ENCODE data around the gene SHCBP1L.

SHCBP1L gene

DNA sequence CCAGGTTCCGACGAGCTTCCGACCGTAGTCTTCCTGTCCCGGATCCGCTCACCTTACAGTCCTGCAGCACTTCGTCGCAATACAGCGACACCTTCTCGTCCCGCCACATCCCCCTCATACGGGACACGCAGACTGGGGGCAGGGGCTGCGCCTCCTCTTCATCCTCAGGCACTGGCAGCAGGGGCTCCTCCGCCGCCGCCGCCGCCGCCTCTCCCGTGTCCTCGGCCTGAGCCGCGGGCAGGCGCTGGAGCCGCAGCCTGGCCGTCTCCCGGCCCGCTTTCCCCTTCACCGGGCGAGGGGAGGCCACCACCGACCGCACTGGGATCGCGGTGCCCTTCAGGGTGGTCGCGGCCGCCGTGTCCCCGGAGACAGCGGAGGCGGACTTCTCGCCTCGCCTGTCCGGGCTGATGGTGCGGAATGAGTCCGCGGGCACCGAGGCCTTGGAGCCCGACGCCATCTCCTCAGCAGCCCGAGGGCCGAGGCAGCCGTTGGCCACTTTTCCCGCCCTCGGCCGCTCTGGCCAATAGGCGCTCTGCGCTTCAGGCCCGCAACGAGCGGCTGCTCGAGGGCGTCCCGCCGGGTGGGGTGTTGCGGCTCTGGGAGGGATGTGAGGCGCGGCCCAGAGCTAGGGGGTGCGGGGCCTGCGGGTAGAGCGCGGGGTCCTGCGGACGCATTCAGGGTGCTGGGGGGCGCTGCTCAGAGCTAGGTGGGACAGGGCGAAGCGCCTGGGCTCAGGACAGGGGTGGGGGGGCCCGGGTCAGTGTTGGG is at the start of gene SHCBP1L:
Gene SHCBP1L (minus strand): TSS at position 490 of the 768 bp plus-strand sequence. CDS start 33 bp downstream, at position 457.
- no peak for DNase-seq

- no peak for DNase-seq
These were observed 49.3 kb upstream of the SHCBP1L start for GRCh38 chr1:183002267-183002666.

GRCh38 chr1:183000167-183000962 is 47.4 kb upstream of the SHCBP1L start:
- DNase-seq: no peak

DNA sequence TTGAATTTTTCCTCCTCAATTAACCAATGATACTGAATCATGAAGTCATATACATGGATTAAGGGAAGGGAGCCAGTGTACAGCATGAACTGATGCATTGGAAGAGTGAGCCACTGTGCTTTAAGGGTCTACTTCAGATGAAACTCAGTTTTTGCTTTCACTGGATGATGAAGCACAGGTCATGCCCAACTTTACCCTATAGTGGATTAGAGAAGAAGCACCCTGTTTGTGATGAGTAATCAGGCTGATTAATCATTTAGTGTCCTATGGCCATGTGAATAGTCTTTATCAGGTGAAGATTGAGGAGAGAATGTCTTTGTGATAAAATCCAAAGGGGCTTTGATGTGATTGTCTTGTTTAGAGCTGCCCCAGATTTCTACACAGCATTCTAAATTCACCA is 45.5 kb upstream of the SHCBP1L start:
- no peak for DNase-seq

GRCh38 chr1:182996816-182997215 is 43.9 kb upstream of the SHCBP1L start:
- no peak for DNase-seq

- DNase-seq: no peak
These were observed 42.9 kb upstream of the SHCBP1L start for GRCh38 chr1:182995894-182996293.

- DNase-seq: no peak
These were observed 40.8 kb upstream of the SHCBP1L start for GRCh38 chr1:182993746-182994145.

DNA sequence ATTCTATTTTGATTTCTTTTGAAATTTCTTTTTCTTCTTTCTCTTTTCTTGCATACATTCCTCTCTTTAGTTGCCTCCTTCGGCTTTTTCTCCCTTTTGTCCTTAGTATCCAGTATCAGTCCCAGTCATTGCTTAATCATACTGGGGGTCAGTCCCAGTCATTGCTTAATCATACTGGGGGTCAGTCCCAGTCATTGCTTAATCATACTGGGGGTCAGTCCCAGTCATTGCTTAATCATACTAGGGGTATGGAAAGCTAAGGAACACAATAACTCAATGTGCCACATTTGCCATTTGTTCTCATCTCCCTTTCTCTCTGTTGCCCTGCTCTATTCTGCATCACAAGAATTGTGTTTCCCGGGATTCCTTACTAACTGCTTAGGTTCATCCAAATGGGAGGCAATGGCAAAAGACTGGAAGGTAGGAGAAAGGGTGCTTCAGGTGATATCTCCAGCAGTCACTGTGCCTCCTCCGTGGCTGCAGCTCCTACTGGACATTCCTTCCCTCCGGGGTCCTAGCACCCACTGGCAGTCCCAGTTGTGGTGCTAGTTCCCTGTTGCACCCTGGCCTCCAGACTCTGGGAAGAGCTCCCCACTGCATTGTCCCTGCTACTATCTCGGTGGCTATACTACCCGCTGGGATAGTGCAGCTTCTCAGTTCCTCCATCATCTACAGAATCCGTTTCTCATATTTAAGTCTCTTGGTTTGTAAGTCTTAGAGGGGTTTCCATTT is 37.6 kb upstream of the SHCBP1L start:
- no peak for DNase-seq

DNA sequence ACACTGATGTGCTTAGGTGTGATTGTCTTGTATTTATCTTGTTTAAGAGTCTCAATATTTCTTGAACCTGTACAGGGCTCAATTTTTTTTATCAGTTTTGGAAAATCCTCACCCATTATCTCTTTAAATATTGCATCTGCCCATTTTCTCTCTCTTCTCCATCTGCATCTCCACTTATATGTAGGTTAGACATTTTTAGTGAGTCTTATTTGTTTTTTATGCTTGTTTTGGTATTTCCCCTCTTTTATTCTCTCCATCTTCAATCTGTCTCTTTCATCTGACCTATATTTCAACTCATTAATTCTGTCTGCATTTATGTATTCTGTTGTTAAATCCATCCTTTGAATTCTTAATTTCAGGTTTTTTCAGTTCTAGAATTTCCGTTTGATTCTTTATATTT is 32.9 kb upstream of the SHCBP1L start:
- DNase-seq: no peak

DNA sequence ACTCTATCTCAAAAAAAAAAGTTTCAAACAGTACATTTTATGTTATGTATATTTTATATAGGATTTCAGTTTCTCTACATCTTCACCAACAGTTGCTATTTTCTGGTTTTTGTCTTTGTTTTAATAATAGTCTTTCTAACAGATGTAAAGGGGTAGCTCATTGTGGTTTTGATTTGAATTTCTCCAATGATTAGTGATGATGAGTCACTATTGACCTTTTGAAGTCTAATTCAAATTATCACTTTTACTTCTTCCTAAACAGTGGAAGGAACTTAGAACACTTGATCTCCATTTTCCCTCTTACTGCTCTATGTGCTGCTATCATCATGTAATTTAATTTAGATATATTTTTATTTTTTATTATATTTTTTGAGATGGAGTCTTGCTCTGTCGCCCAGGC is 31.7 kb upstream of the SHCBP1L start:
- no peak for DNase-seq

GRCh38 chr1:182984138-182984537 is 31.2 kb upstream of the SHCBP1L start:
- no peak for DNase-seq

DNA sequence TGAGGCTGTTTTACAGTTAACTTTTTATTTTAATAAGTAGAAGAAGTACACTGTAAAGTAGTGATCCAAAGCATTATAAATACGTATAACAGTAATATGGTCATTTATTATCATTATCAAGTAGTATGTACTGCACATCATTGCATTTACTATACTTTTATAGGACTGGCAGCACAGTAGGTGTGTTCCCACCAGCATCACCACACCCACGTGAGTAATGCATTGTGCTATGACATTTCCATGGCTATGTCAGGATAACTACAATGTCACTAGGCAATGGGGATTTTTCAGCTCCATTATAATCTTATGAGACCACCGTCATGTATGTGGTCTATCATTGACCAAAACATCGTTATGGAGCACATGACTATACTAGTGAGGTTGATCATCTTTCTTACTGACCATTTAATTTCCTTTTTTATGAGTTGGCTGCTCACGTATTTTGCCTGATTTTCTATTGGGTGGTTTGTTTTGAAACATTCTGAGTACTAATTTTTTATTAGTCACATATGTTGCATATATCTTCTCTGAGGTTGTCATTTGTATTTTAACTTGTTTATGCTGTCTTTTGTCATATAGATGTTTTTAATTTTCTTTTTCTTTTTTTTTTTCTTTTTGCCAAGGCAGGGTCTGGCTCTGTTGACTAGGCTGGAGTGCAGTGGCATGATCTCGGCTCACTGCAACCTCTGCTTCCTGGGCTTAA is 25.3 kb upstream of the SHCBP1L start:
- DNase-seq: no peak

DNA sequence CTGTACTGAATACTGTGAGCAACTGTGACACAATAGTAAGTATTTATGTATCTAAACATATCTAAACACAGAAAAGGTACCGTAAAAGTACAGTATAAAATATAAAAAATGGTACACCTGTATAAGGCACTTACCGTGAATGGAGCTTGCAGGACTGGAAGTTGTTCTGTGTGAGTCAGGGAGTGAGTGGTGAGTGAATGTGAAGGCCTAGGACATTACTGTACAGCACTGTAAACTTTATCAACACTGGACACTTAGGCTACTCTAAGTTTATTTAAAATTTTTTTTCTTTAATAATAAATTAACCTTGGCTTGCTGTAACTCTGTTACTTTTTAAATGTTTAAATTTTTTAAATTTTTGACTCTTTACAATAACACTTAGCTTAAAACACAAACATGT is 24.5 kb upstream of the SHCBP1L start:
- no peak for DNase-seq

DNA sequence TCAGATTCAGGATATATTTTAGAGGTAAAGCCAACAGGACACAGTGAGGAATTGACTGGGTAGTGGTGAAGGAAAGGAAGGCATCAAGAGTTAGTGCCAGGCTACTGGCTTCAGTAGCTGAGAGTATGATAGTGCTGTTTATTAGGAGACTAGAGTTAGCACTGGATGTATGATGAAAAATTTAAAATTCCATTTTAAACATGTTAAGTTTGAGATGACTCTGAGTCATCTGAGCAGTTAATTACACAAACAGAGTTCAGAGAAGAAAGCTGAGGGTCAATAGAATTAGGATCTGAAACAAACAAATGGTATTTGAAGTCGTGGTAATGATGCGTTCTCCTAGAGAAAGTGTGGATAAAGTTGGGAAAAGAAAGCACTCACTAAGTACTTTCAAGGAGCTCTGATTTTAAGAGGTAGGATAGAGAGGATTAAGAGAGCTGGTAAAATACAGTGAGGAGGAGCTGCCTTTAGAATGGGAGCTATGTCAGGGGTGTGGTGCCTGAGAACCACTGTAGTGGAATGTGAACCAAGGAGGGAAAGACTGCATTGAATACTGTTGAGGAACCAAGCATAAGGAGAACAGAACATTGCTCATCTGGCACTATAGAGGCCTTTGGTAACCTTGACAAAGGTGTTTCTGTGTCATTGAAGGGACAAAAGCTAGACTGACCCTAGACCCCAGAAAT is 21.7 kb upstream of the SHCBP1L start:
- no peak for DNase-seq

- no peak for DNase-seq
These were observed 19.9 kb upstream of the SHCBP1L start for GRCh38 chr1:182972829-182973228.

- DNase-seq: no peak
These were observed 19.3 kb upstream of the SHCBP1L start for GRCh38 chr1:182972231-182972630.

DNA sequence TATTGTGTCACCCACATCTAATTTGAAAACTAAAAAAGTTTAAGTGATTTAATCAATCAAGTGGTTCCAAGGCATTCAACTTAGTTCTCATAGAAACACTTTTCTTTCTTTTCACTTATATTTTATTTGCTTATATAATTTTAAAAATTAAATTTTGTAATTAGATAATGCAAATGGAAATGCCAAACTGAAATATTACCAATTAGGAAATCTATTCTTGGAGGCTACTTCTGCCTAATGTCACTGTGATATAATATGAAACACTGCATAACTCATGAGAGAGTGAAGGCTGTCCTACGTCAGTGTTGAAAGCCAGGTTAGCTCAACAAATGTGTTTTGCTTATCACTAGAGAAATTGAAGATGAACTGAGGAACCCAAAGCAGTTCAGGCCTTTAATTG is 18.3 kb upstream of the SHCBP1L start:
- no peak for DNase-seq

GRCh38 chr1:182968836-182969734 is 16.1 kb upstream of the SHCBP1L start:
- no peak for DNase-seq

GRCh38 chr1:182968151-182968741 is 15.3 kb upstream of the SHCBP1L start:
- no peak for DNase-seq

DNA sequence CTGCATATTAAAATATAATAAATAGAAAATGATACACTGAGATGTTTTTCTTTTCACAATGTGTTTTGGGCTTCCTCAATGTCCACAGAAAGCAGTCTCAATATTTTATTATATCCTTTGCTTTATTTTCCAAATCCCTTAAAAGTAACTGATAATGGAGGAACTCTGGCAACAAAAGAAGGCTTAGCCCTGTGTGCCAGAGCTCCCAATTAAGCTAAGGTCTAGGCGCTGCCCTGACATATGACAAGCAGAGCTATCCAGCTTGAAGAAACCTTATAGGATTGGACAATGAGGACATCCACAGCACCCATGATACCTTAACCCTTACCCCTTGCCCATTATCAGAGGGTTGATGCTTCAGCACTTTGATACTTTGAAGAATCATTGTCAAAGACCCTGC is 12.9 kb upstream of the SHCBP1L start:
- no peak for DNase-seq

DNA sequence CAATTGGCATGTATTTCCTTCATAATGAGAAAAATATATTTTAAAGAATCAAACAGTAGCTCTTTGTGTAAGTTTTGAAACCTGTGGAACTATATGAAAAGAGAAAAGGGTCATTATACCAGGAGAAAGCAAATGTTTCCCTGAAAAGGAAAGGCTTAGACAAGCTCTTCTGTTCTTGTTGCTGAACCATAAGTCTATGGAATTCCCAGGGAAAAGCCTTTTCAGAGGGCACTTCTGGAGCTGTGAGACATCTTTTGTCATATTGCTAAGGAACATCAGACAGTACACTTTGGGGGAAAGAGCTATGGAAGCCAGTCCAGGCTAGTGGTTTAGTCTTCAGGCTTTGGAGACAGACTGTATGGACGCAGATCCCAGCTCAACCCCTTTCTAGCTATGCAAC is 12.1 kb upstream of the SHCBP1L start:
- DNase-seq: no peak

Data from NCI-H2081 treated with DMSO at 0.1 percent for 48 hours (cell line).